Stomach smooth muscle (tissue), 2 donors: ENCODE data around the gene NOXA1.
"Not testable (repeated sequence)": the region's sequence is repeated elsewhere in the genome, so short reads cannot be mapped to it uniquely, and the experiment has no call there.

Source experiments
- H3K27ac ChIP-seq: one replicate; pipeline ENCODE4 v1.7.0; 2013; ENCODE audit warnings: mild to moderate bottlenecking, low read length, inconsistent platforms
- H3K27me3 ChIP-seq, 2 donors: one replicate each; pipeline ENCODE4 v1.7.0; 2013; ENCODE audit warnings: low read length in 2 of 2; ENCODE audit not compliant: insufficient read depth in 2 of 2, control insufficient read depth in 1 of 2
- H3K36me3 ChIP-seq, 2 donors: one replicate each; pipeline ENCODE4 v1.7.0; 2013; ENCODE audit warnings: low read length in 2 of 2; ENCODE audit not compliant: control insufficient read depth in 2 of 2, insufficient read depth in 2 of 2
- H3K4me1 ChIP-seq: one replicate; pipeline ENCODE4 v1.7.0; 2013; ENCODE audit warnings: low read length; ENCODE audit not compliant: control insufficient read depth, insufficient read depth
- H3K4me3 ChIP-seq, 2 donors: one replicate each; pipeline ENCODE4 v1.7.0; 2013; ENCODE audit warnings: low read length in 2 of 2
- H3K9ac ChIP-seq, 2 donors: one replicate each; pipeline ENCODE4 v1.7.0; 2013; ENCODE audit warnings: low read length in 2 of 2, mild to moderate bottlenecking in 1 of 2
- H3K9me3 ChIP-seq, 2 donors: one replicate each; pipeline ENCODE4 v1.7.0; 2013; ENCODE audit warnings: low read length in 2 of 2; ENCODE audit not compliant: control insufficient read depth in 2 of 2
- donor health status: healthy.
- donor health status: Pancreatic carcinoma.

NOXA1 gene

DNA sequence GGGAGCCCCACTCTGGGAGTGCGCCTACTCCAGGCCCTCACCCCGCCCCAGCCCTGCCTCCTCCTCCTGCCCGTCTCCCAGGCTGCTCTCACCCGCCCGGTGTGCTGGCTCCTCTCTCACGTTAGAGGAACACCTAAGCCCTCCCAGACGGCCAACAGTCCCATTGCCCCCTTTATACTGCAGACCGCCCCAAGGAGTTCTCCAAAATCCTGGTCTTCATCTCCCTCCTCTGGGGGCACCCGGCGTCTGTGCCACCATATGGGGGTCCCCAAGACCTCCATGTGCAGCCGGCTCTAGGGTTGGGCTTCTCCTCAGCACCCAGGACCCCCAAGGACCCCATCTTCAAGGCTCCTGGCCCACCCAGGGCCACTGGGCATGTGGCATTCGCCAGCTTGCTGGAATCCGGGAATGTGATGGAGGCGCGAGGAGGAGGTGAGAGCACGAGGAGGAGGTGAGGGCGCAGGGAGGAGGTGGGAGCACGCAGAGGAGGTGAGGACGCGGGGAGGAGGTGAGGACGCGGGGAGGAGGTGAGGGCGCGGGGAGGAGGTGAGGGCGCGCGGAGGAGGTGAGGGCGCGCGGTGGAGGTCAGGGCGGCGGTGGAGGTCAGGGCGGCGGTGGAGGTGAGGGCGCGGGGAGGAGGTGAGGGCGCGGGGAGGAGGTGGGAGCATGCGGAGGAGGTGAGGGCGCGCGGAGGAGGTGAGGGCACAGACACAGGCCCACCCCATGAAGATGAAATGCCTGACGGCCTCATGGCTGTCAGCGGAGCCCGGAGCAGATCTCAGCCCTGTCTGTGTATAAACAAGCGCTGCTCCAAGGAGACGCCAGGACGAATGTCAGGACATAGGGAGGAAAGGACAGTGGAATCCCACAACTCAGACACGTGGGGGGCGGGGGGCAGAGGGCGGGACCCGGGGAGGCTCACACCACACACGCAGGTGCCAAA is 41.4 kb upstream of the NOXA1 start:
- Histone ChIP-seq H3K9me3 (no peaks in the 10 kb centered on the region), H3K27ac (no peak overlapping the region), H3K4me1 (no peaks in the 10 kb centered on the region), H3K4me3 (no peak overlapping the region), H3K36me3 (no peaks in the 10 kb centered on the region), H3K9ac (no peak overlapping the region), H3K27me3 (no peaks in the 10 kb centered on the region)

DNA sequence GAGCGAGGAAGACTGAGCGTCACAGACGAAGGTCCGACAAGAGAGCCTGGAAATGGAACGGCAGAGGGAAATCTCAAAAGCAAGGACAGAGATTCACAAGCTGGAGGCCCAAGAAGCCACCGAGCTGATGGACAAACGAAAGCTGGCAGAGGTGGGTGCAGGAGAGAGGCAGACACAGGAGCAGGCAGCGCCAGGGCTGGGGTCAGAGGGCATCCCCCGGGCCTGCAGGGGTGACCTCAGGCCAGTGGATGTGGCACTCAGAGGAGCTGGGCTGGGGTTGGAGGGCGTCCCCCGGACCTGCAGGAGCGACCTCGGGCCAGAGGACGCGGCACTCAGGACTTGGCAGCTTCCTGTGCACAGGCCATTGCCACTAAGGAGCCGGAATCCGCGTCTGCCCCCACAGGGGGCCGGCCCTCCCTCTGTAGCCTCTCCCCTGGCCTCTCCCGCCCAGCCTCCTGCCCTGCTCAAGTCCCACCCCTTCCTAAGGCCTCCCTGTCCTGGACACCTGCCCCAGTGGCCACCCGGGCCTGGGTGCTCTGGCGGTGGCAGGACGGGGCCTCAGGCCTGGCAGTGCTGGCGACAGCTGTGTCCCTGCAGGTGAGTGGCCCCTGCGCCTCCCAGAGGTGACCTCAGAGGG is 40.6 kb upstream of the NOXA1 start:
- Histone ChIP-seq H3K27me3 (no peaks in the 10 kb centered on the region), H3K9me3 (no peaks in the 10 kb centered on the region), H3K4me1 (no peaks in the 10 kb centered on the region), H3K4me3 (no peak overlapping the region), H3K27ac (no peak overlapping the region), H3K9ac (no peak overlapping the region), H3K36me3 (no peaks in the 10 kb centered on the region)

- no peaks in the 10 kb centered on the region for H3K27me3 ChIP-seq
- H3K4me1 ChIP-seq: peaks cover 4% of the 10 kb centered on the region
- H3K27ac ChIP-seq: no peak overlapping the region
- no peak overlapping the region for H3K9ac ChIP-seq
- H3K36me3 ChIP-seq: no peaks in the 10 kb centered on the region
- H3K9me3 ChIP-seq: no peaks in the 10 kb centered on the region
- H3K4me3 ChIP-seq: no peak overlapping the region
These were observed 40.0 kb upstream of the NOXA1 start for GRCh38 chr9:137383081-137383783.

DNA sequence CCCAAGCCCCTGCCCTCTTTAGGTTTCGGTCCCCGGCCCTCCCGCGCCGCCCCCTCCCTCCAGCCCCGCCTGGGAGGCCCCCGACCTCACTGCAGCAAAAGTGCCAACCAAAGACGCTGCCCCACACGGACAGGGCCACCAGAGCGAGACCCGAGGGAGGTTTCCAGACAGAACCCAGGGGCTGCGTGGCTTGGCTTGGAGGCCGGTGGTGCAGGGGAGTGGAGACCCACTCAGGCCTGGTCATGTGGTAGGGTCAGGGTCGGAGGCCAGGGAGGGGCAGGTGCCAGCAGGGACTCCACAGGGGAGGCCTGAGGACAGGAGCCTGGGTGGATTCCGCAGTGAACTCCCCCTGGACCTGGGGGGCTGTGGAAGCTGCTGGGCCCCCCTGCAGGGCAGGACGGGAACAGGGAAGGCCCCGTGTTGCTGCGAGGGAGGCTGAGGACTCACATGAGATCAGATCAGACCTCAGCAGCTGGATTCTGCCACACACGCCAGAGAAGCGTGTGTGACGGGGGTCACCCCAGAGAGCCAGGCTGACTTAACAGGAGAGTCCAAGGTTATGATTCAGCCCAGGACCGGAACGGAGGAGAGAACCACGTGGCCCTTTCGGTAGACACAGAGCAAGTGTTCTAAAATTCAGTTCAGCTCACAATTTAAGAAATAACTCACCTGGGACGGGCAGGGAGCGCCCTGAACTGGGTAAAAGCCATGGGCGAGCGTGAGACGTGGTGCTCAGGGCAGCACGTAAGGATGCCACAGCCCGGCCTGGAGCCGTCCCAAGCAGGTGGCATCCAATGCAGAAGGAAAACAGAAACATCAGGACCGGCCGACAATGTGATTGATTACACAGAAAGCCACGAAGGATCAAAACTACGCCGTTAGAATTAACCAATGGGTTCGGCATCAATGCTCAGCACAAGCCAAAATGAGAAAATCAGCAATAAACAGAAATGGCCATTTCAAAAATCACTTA is 39.1 kb upstream of the NOXA1 start:
- Histone ChIP-seq H3K9me3 (no peaks in the 10 kb centered on the region), H3K27me3 (no peaks in the 10 kb centered on the region), H3K36me3 (no peaks in the 10 kb centered on the region), H3K9ac (no peak overlapping the region), H3K4me1 (peaks cover 4% of the 10 kb centered on the region), H3K27ac (no peak overlapping the region), H3K4me3 (no peak overlapping the region)

DNA sequence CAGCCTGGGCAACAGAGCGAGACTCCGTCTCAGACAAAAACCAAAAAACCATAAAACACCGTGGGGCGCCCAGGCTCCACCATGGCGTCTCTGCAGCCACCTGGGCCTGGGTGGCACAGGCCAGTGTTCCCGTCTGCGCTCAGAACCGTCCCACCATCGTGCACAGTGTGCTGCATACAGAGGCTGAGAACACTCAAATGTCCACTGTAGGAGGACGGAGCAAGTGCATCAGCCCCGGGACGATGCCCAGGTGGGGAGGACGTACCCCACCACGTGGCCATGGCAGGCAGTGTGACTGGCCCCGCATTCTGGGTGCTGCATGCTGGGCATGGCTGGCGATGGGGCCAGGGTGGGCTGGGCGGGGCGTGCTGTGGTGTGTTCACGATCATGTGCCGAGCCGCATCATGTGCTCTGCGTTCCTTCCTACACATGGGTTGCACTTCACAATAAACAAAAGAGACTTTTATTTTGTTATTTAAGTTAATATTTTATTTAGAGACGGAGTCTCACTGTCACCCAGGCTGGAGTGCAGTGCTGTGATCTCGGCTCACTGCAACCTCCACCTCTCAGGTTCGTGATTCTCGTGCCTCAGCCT is 38.0 kb upstream of the NOXA1 start:
- H3K4me3 ChIP-seq: no peak overlapping the region
- H3K9me3 ChIP-seq: no peaks in the 10 kb centered on the region
- H3K27me3 ChIP-seq: no peaks in the 10 kb centered on the region
- H3K36me3 ChIP-seq: peaks cover 0 to 3% of the 10 kb centered on the region in 2 donors
- no peak overlapping the region for H3K9ac ChIP-seq
- no peak overlapping the region for H3K27ac ChIP-seq
- peaks cover 4% of the 10 kb centered on the region for H3K4me1 ChIP-seq

- H3K4me3 ChIP-seq, H3K27ac ChIP-seq, H3K4me1 ChIP-seq, H3K9me3 ChIP-seq, H3K27me3 ChIP-seq, H3K9ac ChIP-seq, H3K36me3 ChIP-seq: not testable (repeated sequence)
These were observed 36.6 kb upstream of the NOXA1 start for GRCh38 chr9:137386507-137387113.

GRCh38 chr9:137387114-137387890 is 35.9 kb upstream of the NOXA1 start:
- Histone ChIP-seq H3K4me3 (no peak overlapping the region), H3K9me3 (no peaks in the 10 kb centered on the region), H3K4me1 (peaks cover 4% of the 10 kb centered on the region), H3K36me3 (peaks cover 0 to 5% of the 10 kb centered on the region in 2 donors), H3K9ac (no peak overlapping the region), H3K27ac (no peak overlapping the region), H3K27me3 (no peaks in the 10 kb centered on the region)

DNA sequence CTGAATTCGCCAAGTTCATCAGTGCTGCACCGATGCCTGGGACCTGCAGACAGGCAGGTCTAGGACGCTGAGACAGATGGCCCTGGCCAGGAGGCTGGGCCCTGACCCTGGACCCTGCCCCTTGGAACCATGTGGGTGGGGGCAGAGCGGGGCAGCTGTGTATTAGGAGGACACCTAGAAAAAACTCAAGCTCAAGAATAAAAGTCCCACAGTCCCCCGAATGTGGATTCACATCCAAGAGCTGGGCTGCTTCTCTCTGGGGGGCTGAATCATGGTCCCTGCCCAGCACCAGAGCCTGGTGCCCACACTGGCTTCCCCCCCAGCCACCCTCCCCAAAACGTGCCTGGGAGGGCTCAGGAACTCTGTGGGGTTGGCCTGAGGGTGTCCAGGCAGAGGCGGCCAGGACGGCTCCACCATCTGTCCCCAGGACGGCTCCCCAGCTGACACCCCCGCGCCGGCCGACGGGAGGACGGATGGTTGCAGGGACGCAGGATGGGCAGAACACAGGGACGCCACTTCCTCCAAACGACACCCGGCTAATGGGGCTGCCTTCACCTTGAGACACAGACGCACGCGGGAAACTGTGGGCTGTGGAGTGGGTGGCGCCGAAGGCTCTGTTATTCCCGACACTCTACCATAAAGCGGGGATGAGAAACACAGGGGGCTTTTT is 35.2 kb upstream of the NOXA1 start:
- Histone ChIP-seq H3K4me1 (peaks cover 4% of the 10 kb centered on the region), H3K36me3 (peaks cover 0 to 5% of the 10 kb centered on the region in 2 donors), H3K9ac (no peak overlapping the region), H3K9me3 (no peaks in the 10 kb centered on the region), H3K4me3 (no peak overlapping the region), H3K27ac (no peak overlapping the region), H3K27me3 (no peaks in the 10 kb centered on the region)
